Heart left ventricle (tissue), 13 donors: ENCODE results near the gene MMAB.

Source experiments
- CTCF ChIP-seq, 12 donors: fragments of 200-600 bp; sonication (generic) in 4 of 12; IDR thresholded peaks; one replicate each; pipeline versions ENCODE4 v1.5.0 to v1.8.0; 2018 to 2022; ENCODE audit warnings: antibody characterized with exemption in 12 of 12, mild to moderate bottlenecking in 5 of 12
- POLR2A ChIP-seq, 2 donors: fragments of 450-650 bp; IDR thresholded peaks; one replicate each; pipeline ENCODE4 v1.6.1; 2017; ENCODE audit warnings: antibody characterized with exemption in 2 of 2, mild to moderate bottlenecking in 2 of 2, moderate library complexity in 2 of 2
- donor health status: ischemic (EF 13 %, LVEDD 7.1; RV severe dilation, severe dysfunction).
- donor health status: DM: no; HTN: yes; CAD: no.
- donor health status: DM: no; HTN: no; CAD: no.
- donor health status: ischemic (EF 25% LVEDD 6.9; RV normal size, moderate dysfunction).
- donor health status: ischemic (EF 25% LVEDD 5.7; RV mildly dilated, moderate dysfunction).
- donor health status: ischemic (EF 35%, LVEDD 5.7; RV mildly dilated, moderate dysfunction).
- donor health status: nonischemic (EF 11% LVEDD 7.7; RV severe dilation, severe dysfunction).
- donor health status: DM: yes; HTN: yes; CAD: no.
- donor health status: PGD.
- donor health status: ischemic (EF 29% LVEDD 5.4; RV normal size, mild dysfunction).
- donor health status: nonischemic (EF 23%, LVEDD 6.1; RV moderate dilation, normal function).

GRCh38 chr12:109545826-109546225 is 27.5 kb downstream of the MMAB start:
- TF ChIP-seq CTCF (IDR thresholded peaks at IDR 0.05) = no peak
- TF ChIP-seq POLR2A (IDR thresholded peaks at IDR 0.05) = no peak
